Measurements from ENCODE around the gene ATP8A2.

ATP8A2 gene

GRCh38 chr13:25859528-25859927 is 487.8 kb downstream of the ATP8A2 start:
- Histone ChIP-seq H3K9me3 (ENCODE audit: severe bottlenecking) (no peaks in the 10 kb centered on the region), H3K27ac (ENCODE audit: poor library complexity, severe bottlenecking) (peak overlapping the region; percentile 96), H3K27me3 (ENCODE audit: insufficient read depth, poor library complexity, severe bottlenecking) (no peaks in the 10 kb centered on the region), H3K36me3 (ENCODE audit: low read depth) (no peaks in the 10 kb centered on the region), H3K4me1 (ENCODE audit: insufficient read depth, poor library complexity, severe bottlenecking) (peaks cover 30% of the 10 kb centered on the region), H3K4me3 (ENCODE audit: severe bottlenecking) (no peak overlapping the region)
- TF ChIP-seq CTCF (IDR thresholded peaks at IDR 0.05; ENCODE audit: poor library complexity, severe bottlenecking) = no peak
- DNase-seq (ENCODE audit: low spot score) = no peak
- peak; percentile 79 for ATAC-seq (ENCODE audit: low read depth)

- H3K9me3 ChIP-seq (ENCODE audit: severe bottlenecking) = no peaks in the 10 kb centered on the region
- no peaks in the 10 kb centered on the region for H3K27me3 ChIP-seq (ENCODE audit: insufficient read depth, poor library complexity, severe bottlenecking)
- H3K36me3 ChIP-seq (ENCODE audit: low read depth) = no peaks in the 10 kb centered on the region
- H3K27ac ChIP-seq (ENCODE audit: poor library complexity, severe bottlenecking) = peak overlapping the region; percentile 96
- H3K4me3 ChIP-seq (ENCODE audit: severe bottlenecking) = no peak overlapping the region
- no peak for ATAC-seq (ENCODE audit: low read depth)
- peaks cover 30% of the 10 kb centered on the region for H3K4me1 ChIP-seq (ENCODE audit: insufficient read depth, poor library complexity, severe bottlenecking)
- no peak for TF ChIP-seq CTCF (IDR thresholded peaks at IDR 0.05; ENCODE audit: poor library complexity, severe bottlenecking)
- DNase-seq (ENCODE audit: low spot score) = no peak
Observed at GRCh38 chr13:25860265-25860664, 488.5 kb downstream of the ATP8A2 start.

GRCh38 chr13:25860862-25861261 is 489.1 kb downstream of the ATP8A2 start:
- DNase-seq (ENCODE audit: low spot score) = no peak
- Histone ChIP-seq H3K4me1 (ENCODE audit: insufficient read depth, poor library complexity, severe bottlenecking) (peaks cover 30% of the 10 kb centered on the region), H3K27me3 (ENCODE audit: insufficient read depth, poor library complexity, severe bottlenecking) (no peaks in the 10 kb centered on the region), H3K9me3 (ENCODE audit: severe bottlenecking) (no peaks in the 10 kb centered on the region), H3K27ac (ENCODE audit: poor library complexity, severe bottlenecking) (peak overlapping the region; percentile 96), H3K4me3 (ENCODE audit: severe bottlenecking) (no peak overlapping the region), H3K36me3 (ENCODE audit: low read depth) (no peaks in the 10 kb centered on the region)
- peak; percentile 88 for ATAC-seq (ENCODE audit: low read depth)
- TF ChIP-seq CTCF (IDR thresholded peaks at IDR 0.05; ENCODE audit: poor library complexity, severe bottlenecking) = no peak

GRCh38 chr13:25862156-25862555 is 490.4 kb downstream of the ATP8A2 start:
- H3K27ac ChIP-seq (ENCODE audit: poor library complexity, severe bottlenecking) = peak overlapping the region; percentile 96
- H3K4me3 ChIP-seq (ENCODE audit: severe bottlenecking) = no peak overlapping the region
- DNase-seq (ENCODE audit: low spot score) (no peak), ATAC-seq (ENCODE audit: low read depth) (no peak)
- H3K4me1 ChIP-seq (ENCODE audit: insufficient read depth, poor library complexity, severe bottlenecking) = peaks cover 30% of the 10 kb centered on the region
- no peaks in the 10 kb centered on the region for H3K27me3 ChIP-seq (ENCODE audit: insufficient read depth, poor library complexity, severe bottlenecking)
- no peak for TF ChIP-seq CTCF (IDR thresholded peaks at IDR 0.05; ENCODE audit: poor library complexity, severe bottlenecking)
- no peaks in the 10 kb centered on the region for H3K9me3 ChIP-seq (ENCODE audit: severe bottlenecking)
- no peaks in the 10 kb centered on the region for H3K36me3 ChIP-seq (ENCODE audit: low read depth)

GRCh38 chr13:25864116-25864515 is 492.3 kb downstream of the ATP8A2 start:
- Histone ChIP-seq H3K9me3 (ENCODE audit: severe bottlenecking) (no peaks in the 10 kb centered on the region), H3K4me1 (ENCODE audit: insufficient read depth, poor library complexity, severe bottlenecking) (peaks cover 29% of the 10 kb centered on the region), H3K27me3 (ENCODE audit: insufficient read depth, poor library complexity, severe bottlenecking) (no peaks in the 10 kb centered on the region), H3K4me3 (ENCODE audit: severe bottlenecking) (no peak overlapping the region), H3K36me3 (ENCODE audit: low read depth) (no peaks in the 10 kb centered on the region), H3K27ac (ENCODE audit: poor library complexity, severe bottlenecking) (no peak overlapping the region)
- no peak for ATAC-seq (ENCODE audit: low read depth)
- no peak for DNase-seq (ENCODE audit: low spot score)
- TF ChIP-seq CTCF (IDR thresholded peaks at IDR 0.05; ENCODE audit: poor library complexity, severe bottlenecking) = no peak

Measured in RWPE2 (cell line).